ENCODE data around the gene FOS.

- TF ChIP-seq EZH2 (IDR thresholded peaks at IDR 0.05; ENCODE audit: insufficient read depth, poor library complexity, severe bottlenecking) = no peak
- no peak for TF ChIP-seq EZH2phosphoT487 (IDR thresholded peaks at IDR 0.05; ENCODE audit: insufficient read depth, low read depth)
Measured at GRCh38 chr14:75232191-75232590, 46.4 kb upstream of the FOS start.
